HL-60 (cell line): Measurements from ENCODE around the gene WDHD1.

ENCODE experiments used
- GABPA ChIP-seq: IDR thresholded peaks from 2 replicates; pipeline ENCODE4 v1.6.1; 2012; ENCODE audit warnings: low read depth
- POLR2AphosphoS5 ChIP-seq: IDR thresholded peaks from 2 replicates; pipeline ENCODE4 v1.6.1; 2012; ENCODE audit warnings: low read depth
- TF ChIP-seq, protein P1 (sequence below): IDR thresholded peaks from one replicate; pipeline ENCODE4 v1.5.1; 2011; ENCODE audit warnings: low read length, control low read depth, inconsistent platforms; ENCODE audit not compliant: insufficient read depth
- TF ChIP-seq, protein P2 (sequence below): IDR thresholded peaks from 2 replicates; pipeline ENCODE4 v1.6.1; 2012; ENCODE audit warnings: low read depth; ENCODE audit not compliant: insufficient replicate concordance

DNA sequence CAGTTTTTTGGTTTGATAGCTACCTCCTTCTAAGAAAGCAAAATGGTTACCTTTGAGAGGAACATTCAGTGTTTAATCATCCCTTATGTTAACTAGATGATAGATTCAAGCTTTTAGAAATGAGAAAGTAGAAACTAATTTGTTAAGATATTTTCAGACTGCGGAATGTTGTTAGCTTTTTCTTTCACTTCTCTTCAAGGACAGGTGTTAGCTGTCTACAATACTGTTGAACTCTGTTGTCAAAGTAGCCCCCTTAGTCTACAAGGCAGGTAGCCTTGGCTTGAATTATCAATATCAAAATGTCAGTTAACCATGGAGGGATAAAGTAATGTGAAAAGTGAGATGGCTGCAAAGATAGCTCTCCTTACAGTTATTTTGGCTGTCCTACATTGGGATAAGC, 39.3 kb upstream of the WDHD1 start:
- TF ChIP-seq, protein P1, sequence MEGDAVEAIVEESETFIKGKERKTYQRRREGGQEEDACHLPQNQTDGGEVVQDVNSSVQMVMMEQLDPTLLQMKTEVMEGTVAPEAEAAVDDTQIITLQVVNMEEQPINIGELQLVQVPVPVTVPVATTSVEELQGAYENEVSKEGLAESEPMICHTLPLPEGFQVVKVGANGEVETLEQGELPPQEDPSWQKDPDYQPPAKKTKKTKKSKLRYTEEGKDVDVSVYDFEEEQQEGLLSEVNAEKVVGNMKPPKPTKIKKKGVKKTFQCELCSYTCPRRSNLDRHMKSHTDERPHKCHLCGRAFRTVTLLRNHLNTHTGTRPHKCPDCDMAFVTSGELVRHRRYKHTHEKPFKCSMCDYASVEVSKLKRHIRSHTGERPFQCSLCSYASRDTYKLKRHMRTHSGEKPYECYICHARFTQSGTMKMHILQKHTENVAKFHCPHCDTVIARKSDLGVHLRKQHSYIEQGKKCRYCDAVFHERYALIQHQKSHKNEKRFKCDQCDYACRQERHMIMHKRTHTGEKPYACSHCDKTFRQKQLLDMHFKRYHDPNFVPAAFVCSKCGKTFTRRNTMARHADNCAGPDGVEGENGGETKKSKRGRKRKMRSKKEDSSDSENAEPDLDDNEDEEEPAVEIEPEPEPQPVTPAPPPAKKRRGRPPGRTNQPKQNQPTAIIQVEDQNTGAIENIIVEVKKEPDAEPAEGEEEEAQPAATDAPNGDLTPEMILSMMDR: no peak
- no peak for TF ChIP-seq GABPA
- TF ChIP-seq POLR2AphosphoS5: no peak
- TF ChIP-seq, protein P2, sequence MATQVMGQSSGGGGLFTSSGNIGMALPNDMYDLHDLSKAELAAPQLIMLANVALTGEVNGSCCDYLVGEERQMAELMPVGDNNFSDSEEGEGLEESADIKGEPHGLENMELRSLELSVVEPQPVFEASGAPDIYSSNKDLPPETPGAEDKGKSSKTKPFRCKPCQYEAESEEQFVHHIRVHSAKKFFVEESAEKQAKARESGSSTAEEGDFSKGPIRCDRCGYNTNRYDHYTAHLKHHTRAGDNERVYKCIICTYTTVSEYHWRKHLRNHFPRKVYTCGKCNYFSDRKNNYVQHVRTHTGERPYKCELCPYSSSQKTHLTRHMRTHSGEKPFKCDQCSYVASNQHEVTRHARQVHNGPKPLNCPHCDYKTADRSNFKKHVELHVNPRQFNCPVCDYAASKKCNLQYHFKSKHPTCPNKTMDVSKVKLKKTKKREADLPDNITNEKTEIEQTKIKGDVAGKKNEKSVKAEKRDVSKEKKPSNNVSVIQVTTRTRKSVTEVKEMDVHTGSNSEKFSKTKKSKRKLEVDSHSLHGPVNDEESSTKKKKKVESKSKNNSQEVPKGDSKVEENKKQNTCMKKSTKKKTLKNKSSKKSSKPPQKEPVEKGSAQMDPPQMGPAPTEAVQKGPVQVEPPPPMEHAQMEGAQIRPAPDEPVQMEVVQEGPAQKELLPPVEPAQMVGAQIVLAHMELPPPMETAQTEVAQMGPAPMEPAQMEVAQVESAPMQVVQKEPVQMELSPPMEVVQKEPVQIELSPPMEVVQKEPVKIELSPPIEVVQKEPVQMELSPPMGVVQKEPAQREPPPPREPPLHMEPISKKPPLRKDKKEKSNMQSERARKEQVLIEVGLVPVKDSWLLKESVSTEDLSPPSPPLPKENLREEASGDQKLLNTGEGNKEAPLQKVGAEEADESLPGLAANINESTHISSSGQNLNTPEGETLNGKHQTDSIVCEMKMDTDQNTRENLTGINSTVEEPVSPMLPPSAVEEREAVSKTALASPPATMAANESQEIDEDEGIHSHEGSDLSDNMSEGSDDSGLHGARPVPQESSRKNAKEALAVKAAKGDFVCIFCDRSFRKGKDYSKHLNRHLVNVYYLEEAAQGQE: no peak
